K562 (cell line): ENCODE measurements around the gene C16orf78. TPM values are rescaled to one million over a fixed set of nuclear protein-coding genes. Genes with fewer than 3 reads are reported as not detected.

Source experiments
- ESRRA ChIP-seq: fragments of 450-650 bp; IDR thresholded peaks from 2 replicates; pipeline ENCODE4 v1.6.1; 2014; ENCODE audit warnings: low read depth, mild to moderate bottlenecking, moderate library complexity, borderline replicate concordance
- EZH2 ChIP-seq: IDR thresholded peaks from 2 replicates; pipeline ENCODE4 v1.6.1; 2012; ENCODE audit warnings: low read depth, mild to moderate bottlenecking, inconsistent platforms, low read length, borderline replicate concordance
- FOXA1 ChIP-seq: fragments of 450-650 bp; IDR thresholded peaks from 2 replicates; pipeline ENCODE4 v1.6.1; 2016; ENCODE audit warnings: mild to moderate bottlenecking, borderline replicate concordance
- PHB2 ChIP-seq: fragments of 450-650 bp; IDR thresholded peaks from 2 replicates; pipeline ENCODE4 v1.6.1; 2017; ENCODE audit warnings: low read depth
- TBL1XR1 ChIP-seq, 2 experiments: IDR thresholded peaks; 2 replicates each; pipeline ENCODE4 v1.6.1; 2012; ENCODE audit warnings: improper control_type of control experiment in 2 of 2, low read length in 2 of 2, mild to moderate bottlenecking in 1 of 2
- ZNF717 ChIP-seq: fragments of 250-450 bp; sonication (Bioruptor Pico); IDR thresholded peaks from 2 replicates; pipeline ENCODE4 v1.5.0; 2021
- polyA plus RNA-seq, 8 experiments: library from polyadenylated mRNA; depleted of rRNA in 4 of 8; stranded (reverse) in 5 of 8; unstranded in 3 of 8; fragments of >200 nt; fragmentation: Nextera tagmentation in 2 of 8; fragmentation: Illumina TruSeq in 1 of 8; extraction: Ambion mirVana in 2 of 8; extraction: Trizol in 1 of 8; gene quantifications; 2 replicates each; pipeline versions ENCODE4 v1.2.1 to v1.2.3, GENCODE V29; 2011 to 2014; ENCODE audit warnings: inconsistent platforms in 1 of 8, missing spikeins in 1 of 8
- total RNA-seq, 7 experiments: library from RNA; depleted of rRNA in 6 of 7; stranded (reverse); fragments of >200 nt in 6 of 7; fragmentation: Illumina TruSeq in 2 of 7; extraction: Trizol in 2 of 7; gene quantifications; 2 replicates each; pipeline versions ENCODE4 v1.2.1 to v1.2.3, GENCODE V29; 2011 to 2021; ENCODE audit warnings: low replicate concordance in 1 of 7
- TF ChIP-seq, protein P1 (sequence below): sonication (generic); formaldehyde crosslinking; IDR thresholded peaks from 2 replicates; pipeline ENCODE4 v1.8.0; 2023; ENCODE audit warnings: missing genetic modification reagents, mild to moderate bottlenecking, borderline replicate concordance

Gene C16orf78
- total and polyA plus RNA-seq, 9 of the 15 experiments (the other 6 are each of a cell fraction or from before 2014, with no cell fraction given), result not detected

DNA sequence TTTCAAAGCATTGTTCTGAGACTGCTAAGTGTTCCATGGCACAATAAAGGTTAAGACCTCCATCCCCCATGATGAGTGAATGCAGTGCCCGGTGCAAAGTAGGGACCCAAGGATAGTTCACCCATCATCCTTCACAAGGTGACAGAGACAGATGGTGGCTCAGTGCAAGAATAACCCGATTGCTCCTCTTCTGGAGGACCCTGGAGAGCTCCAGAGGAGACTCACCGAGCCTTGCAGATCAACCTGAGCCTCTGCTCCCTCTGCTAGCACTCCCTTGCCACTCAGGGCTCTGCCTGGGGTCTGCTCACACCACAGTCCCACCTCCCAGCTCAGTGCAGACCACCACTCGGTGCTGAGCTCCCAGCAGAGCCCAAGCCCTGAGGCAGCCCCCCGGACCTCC lies 49.3 kb downstream of the C16orf78 start (continued):
- TF ChIP-seq, protein P1, sequence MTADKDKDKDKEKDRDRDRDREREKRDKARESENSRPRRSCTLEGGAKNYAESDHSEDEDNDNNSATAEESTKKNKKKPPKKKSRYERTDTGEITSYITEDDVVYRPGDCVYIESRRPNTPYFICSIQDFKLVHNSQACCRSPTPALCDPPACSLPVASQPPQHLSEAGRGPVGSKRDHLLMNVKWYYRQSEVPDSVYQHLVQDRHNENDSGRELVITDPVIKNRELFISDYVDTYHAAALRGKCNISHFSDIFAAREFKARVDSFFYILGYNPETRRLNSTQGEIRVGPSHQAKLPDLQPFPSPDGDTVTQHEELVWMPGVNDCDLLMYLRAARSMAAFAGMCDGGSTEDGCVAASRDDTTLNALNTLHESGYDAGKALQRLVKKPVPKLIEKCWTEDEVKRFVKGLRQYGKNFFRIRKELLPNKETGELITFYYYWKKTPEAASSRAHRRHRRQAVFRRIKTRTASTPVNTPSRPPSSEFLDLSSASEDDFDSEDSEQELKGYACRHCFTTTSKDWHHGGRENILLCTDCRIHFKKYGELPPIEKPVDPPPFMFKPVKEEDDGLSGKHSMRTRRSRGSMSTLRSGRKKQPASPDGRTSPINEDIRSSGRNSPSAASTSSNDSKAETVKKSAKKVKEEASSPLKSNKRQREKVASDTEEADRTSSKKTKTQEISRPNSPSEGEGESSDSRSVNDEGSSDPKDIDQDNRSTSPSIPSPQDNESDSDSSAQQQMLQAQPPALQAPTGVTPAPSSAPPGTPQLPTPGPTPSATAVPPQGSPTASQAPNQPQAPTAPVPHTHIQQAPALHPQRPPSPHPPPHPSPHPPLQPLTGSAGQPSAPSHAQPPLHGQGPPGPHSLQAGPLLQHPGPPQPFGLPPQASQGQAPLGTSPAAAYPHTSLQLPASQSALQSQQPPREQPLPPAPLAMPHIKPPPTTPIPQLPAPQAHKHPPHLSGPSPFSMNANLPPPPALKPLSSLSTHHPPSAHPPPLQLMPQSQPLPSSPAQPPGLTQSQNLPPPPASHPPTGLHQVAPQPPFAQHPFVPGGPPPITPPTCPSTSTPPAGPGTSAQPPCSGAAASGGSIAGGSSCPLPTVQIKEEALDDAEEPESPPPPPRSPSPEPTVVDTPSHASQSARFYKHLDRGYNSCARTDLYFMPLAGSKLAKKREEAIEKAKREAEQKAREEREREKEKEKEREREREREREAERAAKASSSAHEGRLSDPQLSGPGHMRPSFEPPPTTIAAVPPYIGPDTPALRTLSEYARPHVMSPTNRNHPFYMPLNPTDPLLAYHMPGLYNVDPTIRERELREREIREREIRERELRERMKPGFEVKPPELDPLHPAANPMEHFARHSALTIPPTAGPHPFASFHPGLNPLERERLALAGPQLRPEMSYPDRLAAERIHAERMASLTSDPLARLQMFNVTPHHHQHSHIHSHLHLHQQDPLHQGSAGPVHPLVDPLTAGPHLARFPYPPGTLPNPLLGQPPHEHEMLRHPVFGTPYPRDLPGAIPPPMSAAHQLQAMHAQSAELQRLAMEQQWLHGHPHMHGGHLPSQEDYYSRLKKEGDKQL (CRISPR knock-in tag), result no peak
- TF ChIP-seq EZH2, result no peak
- TF ChIP-seq ZNF717 (CRISPR knock-in tag), result no peak
- no peak for TF ChIP-seq TBL1XR1 (IDR thresholded peaks at IDR 0.05; ENCODE audit: low read length in 2 of 2)
- no peak for TF ChIP-seq PHB2
- no peak for TF ChIP-seq ESRRA
- TF ChIP-seq FOXA1, result no peak
- TF ChIP-seq, all 486 proteins: peak for 0
